Liver (tissue), 9 donors: ENCODE measurements around the gene CCT2. TPM values are rescaled to one million over a fixed set of nuclear protein-coding genes. Genes with fewer than 3 reads are reported as not detected.

ENCODE experiments used
- DNase-seq: peaks from one replicate; pipeline ENCODE4 v3.0.0-alpha.2; 2017; ENCODE audit warnings: low spot score
- H3K27ac ChIP-seq, 2 donors: one replicate each; pipeline ENCODE4 v1.7.0; 2013; ENCODE audit warnings: inconsistent platforms in 2 of 2, low read length in 2 of 2, control low read depth in 1 of 2, low read depth in 1 of 2, mild to moderate bottlenecking in 1 of 2
- H3K27me3 ChIP-seq, 4 donors: one replicate each; pipeline versions ENCODE4 v1.6.1 to v1.7.0; 2013; ENCODE audit warnings: low read length in 3 of 4, inconsistent platforms in 1 of 4, mild to moderate bottlenecking in 1 of 4, moderate library complexity in 1 of 4; ENCODE audit not compliant: control insufficient read depth in 4 of 4, insufficient read depth in 4 of 4
- H3K36me3 ChIP-seq, 4 donors: one replicate each; pipeline versions ENCODE4 v1.6.1 to v1.7.0; 2013; ENCODE audit warnings: low read length in 3 of 4, mild to moderate bottlenecking in 3 of 4, low read depth in 1 of 4, moderate library complexity in 1 of 4; ENCODE audit not compliant: control insufficient read depth in 4 of 4, insufficient read depth in 3 of 4
- H3K4me1 ChIP-seq, 4 donors: one replicate each; pipeline versions ENCODE4 v1.6.1 to v1.7.0; 2013; ENCODE audit warnings: low read length in 3 of 4, mild to moderate bottlenecking in 3 of 4, moderate library complexity in 1 of 4; ENCODE audit not compliant: control insufficient read depth in 4 of 4, insufficient read depth in 4 of 4
- H3K4me3 ChIP-seq, 3 donors: one replicate each; pipeline versions ENCODE4 v1.6.1 to v1.7.0; 2013; ENCODE audit warnings: low read length in 3 of 3, control low read depth in 1 of 3, low read depth in 1 of 3, mild to moderate bottlenecking in 1 of 3
- H3K9ac ChIP-seq, 2 donors: one replicate each; pipeline ENCODE4 v1.7.0; 2013; ENCODE audit warnings: low read length in 2 of 2, mild to moderate bottlenecking in 2 of 2, moderate library complexity in 2 of 2, control low read depth in 1 of 2, low read depth in 1 of 2
- H3K9me3 ChIP-seq, 4 donors: one replicate each; pipeline versions ENCODE4 v1.6.1 to v1.7.0; 2013; ENCODE audit warnings: low read length in 3 of 4; ENCODE audit not compliant: control insufficient read depth in 4 of 4
- EGR1 ChIP-seq, 2 donors: IDR thresholded peaks; 2 replicates each; pipeline ENCODE4 v1.6.1; 2016 to 2018; ENCODE audit warnings: antibody characterized with exemption in 2 of 2, low read depth in 2 of 2
- FOXA1 ChIP-seq: IDR thresholded peaks from 2 replicates; pipeline ENCODE4 v1.6.1; 2016; ENCODE audit warnings: antibody characterized with exemption
- FOXA2 ChIP-seq: IDR thresholded peaks from 2 replicates; pipeline ENCODE4 v1.6.1; 2016; ENCODE audit warnings: antibody characterized with exemption
- GABPA ChIP-seq, 2 donors: IDR thresholded peaks in 1 of 2; conservative IDR thresholded peaks in 1 of 2; 2 replicates each; pipeline ENCODE4 v1.6.1; 2016; ENCODE audit warnings: antibody characterized with exemption in 2 of 2, mild to moderate bottlenecking in 1 of 2, moderate library complexity in 1 of 2
- HNF4A ChIP-seq, 2 donors: conservative IDR thresholded peaks; 2 replicates each; pipeline ENCODE4 v1.6.1; 2016; ENCODE audit warnings: antibody characterized with exemption in 2 of 2, mild to moderate bottlenecking in 2 of 2
- HNF4G ChIP-seq: IDR thresholded peaks from 2 replicates; pipeline ENCODE4 v1.6.1; 2016; ENCODE audit warnings: antibody characterized with exemption
- JUND ChIP-seq, 2 donors: IDR thresholded peaks; 2 replicates each; pipeline ENCODE4 v1.6.1; 2016; ENCODE audit warnings: antibody characterized with exemption in 2 of 2
- NR2F2 ChIP-seq: IDR thresholded peaks from 2 replicates; pipeline ENCODE4 v1.6.1; 2016; ENCODE audit warnings: antibody characterized with exemption
- RAD21 ChIP-seq, 2 donors: IDR thresholded peaks; 2 replicates each; pipeline ENCODE4 v1.6.1; 2016; ENCODE audit warnings: antibody characterized with exemption in 2 of 2, mild to moderate bottlenecking in 2 of 2
- RXRA ChIP-seq, 2 donors: IDR thresholded peaks; 2 replicates each; pipeline ENCODE4 v1.6.1; 2017 to 2018; ENCODE audit warnings: antibody characterized with exemption in 2 of 2, mild to moderate bottlenecking in 1 of 2
- SP1 ChIP-seq: IDR thresholded peaks from 2 replicates; pipeline ENCODE4 v1.6.1; 2018; ENCODE audit warnings: antibody characterized with exemption, mild to moderate bottlenecking
- YY1 ChIP-seq: IDR thresholded peaks from 2 replicates; pipeline ENCODE4 v1.6.1; 2016; ENCODE audit warnings: antibody characterized with exemption, mild to moderate bottlenecking
- WGBS: extraction: QIAGEN DNeasy Blood & Tissue Kit; methylation state at CpG from one replicate; pipeline ENCODE4 v1.1.7; 2013; 5-methylcytosine and 5-hydroxymethylcytosine counted together
- polyA plus RNA-seq, 2 donors: library from polyadenylated mRNA; stranded (reverse) in 1 of 2; unstranded in 1 of 2; fragments of 200-250 nt in 1 of 2; fragments of >200 nt in 1 of 2; fragmentation: Nextera tagmentation in 1 of 2; extraction: Ambion mirVana in 1 of 2; gene quantifications; one replicate each; pipeline versions ENCODE4 v1.2.1 to v1.2.3, GENCODE V29; 2013 to 2015
- total RNA-seq, 2 donors: library from RNA; depleted of rRNA; stranded (reverse); fragments of >200 nt; gene quantifications; one replicate each; pipeline ENCODE4 v1.2.3, GENCODE V29; 2014
- TF ChIP-seq, protein P1 (sequence below): IDR thresholded peaks from 2 replicates; pipeline ENCODE4 v1.6.1; 2016; ENCODE audit warnings: antibody characterized with exemption
- TF ChIP-seq, protein P2 (sequence below): IDR thresholded peaks from 2 replicates; pipeline ENCODE4 v1.6.1; 2016; ENCODE audit warnings: antibody characterized with exemption, mild to moderate bottlenecking
- TF ChIP-seq, protein P3 (sequence below): IDR thresholded peaks from 2 replicates; pipeline ENCODE4 v1.6.1; 2016; ENCODE audit warnings: antibody characterized with exemption
- donor health status: healthy.
- donor health status: healthy.
- donor health status: healthy.
- donor health status: healthy.
- donor health status: healthy.

The CCT2 gene
- total and polyA plus RNA-seq, 4 donors: 43.6 to 145 (median 80.6) TPM

GRCh38 chr12:69623970-69624369 is 38.7 kb downstream of the CCT2 start:
- WGBS: 92% methylated on average over 13 of the region's 13 CpGs
- no peaks in the 10 kb centered on the region for H3K36me3 ChIP-seq
- H3K9ac ChIP-seq: no peak overlapping the region
- DNase-seq: peak; percentile 95
- no peaks in the 10 kb centered on the region for H3K27me3 ChIP-seq
- H3K9me3 ChIP-seq: no peaks in the 10 kb centered on the region
- peaks cover 0 to 2% (median 0%) of the 10 kb centered on the region in 4 donors for H3K4me1 ChIP-seq
- no peak overlapping the region for H3K4me3 ChIP-seq
- no peak for TF ChIP-seq RXRA (IDR thresholded peaks at IDR 0.05)
- no peak for TF ChIP-seq HNF4G
- no peak for TF ChIP-seq FOXA2
- TF ChIP-seq, protein P1, sequence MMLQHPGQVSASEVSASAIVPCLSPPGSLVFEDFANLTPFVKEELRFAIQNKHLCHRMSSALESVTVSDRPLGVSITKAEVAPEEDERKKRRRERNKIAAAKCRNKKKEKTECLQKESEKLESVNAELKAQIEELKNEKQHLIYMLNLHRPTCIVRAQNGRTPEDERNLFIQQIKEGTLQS: no peak
- TF ChIP-seq JUND (IDR thresholded peaks at IDR 0.05): no peak
- no peak for TF ChIP-seq GABPA (IDR thresholded peaks at IDR 0.05 in 1 of 2, conservative IDR thresholded peaks at IDR 0.05 in 1 of 2)
- TF ChIP-seq EGR1 (IDR thresholded peaks at IDR 0.05; ENCODE audit: low read depth in 2 of 2): no peak
- TF ChIP-seq NR2F2: no peak
- TF ChIP-seq SP1: no peak
- TF ChIP-seq YY1: no peak
- TF ChIP-seq FOXA1: no peak
- TF ChIP-seq, protein P2, sequence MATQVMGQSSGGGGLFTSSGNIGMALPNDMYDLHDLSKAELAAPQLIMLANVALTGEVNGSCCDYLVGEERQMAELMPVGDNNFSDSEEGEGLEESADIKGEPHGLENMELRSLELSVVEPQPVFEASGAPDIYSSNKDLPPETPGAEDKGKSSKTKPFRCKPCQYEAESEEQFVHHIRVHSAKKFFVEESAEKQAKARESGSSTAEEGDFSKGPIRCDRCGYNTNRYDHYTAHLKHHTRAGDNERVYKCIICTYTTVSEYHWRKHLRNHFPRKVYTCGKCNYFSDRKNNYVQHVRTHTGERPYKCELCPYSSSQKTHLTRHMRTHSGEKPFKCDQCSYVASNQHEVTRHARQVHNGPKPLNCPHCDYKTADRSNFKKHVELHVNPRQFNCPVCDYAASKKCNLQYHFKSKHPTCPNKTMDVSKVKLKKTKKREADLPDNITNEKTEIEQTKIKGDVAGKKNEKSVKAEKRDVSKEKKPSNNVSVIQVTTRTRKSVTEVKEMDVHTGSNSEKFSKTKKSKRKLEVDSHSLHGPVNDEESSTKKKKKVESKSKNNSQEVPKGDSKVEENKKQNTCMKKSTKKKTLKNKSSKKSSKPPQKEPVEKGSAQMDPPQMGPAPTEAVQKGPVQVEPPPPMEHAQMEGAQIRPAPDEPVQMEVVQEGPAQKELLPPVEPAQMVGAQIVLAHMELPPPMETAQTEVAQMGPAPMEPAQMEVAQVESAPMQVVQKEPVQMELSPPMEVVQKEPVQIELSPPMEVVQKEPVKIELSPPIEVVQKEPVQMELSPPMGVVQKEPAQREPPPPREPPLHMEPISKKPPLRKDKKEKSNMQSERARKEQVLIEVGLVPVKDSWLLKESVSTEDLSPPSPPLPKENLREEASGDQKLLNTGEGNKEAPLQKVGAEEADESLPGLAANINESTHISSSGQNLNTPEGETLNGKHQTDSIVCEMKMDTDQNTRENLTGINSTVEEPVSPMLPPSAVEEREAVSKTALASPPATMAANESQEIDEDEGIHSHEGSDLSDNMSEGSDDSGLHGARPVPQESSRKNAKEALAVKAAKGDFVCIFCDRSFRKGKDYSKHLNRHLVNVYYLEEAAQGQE: no peak
- TF ChIP-seq HNF4A (conservative IDR thresholded peaks at IDR 0.05): no peak
- no peak overlapping the region for H3K27ac ChIP-seq

GRCh38 chr12:69627501-69627900 is 42.2 kb downstream of the CCT2 start:
- DNase-seq: peak; percentile 56
- H3K27ac ChIP-seq: no peak overlapping the region
- no peak overlapping the region for H3K9ac ChIP-seq
- 72% methylated on average over 8 of the region's 8 CpGs for WGBS
- H3K9me3 ChIP-seq: no peaks in the 10 kb centered on the region
- no peak overlapping the region for H3K4me3 ChIP-seq
- TF ChIP-seq, protein P3, sequence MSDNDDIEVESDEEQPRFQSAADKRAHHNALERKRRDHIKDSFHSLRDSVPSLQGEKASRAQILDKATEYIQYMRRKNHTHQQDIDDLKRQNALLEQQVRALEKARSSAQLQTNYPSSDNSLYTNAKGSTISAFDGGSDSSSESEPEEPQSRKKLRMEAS: no peak
- TF ChIP-seq RXRA (IDR thresholded peaks at IDR 0.05): no peak
- H3K4me1 ChIP-seq: no peaks in the 10 kb centered on the region
- no peaks in the 10 kb centered on the region for H3K36me3 ChIP-seq
- H3K27me3 ChIP-seq: no peaks in the 10 kb centered on the region

DNA sequence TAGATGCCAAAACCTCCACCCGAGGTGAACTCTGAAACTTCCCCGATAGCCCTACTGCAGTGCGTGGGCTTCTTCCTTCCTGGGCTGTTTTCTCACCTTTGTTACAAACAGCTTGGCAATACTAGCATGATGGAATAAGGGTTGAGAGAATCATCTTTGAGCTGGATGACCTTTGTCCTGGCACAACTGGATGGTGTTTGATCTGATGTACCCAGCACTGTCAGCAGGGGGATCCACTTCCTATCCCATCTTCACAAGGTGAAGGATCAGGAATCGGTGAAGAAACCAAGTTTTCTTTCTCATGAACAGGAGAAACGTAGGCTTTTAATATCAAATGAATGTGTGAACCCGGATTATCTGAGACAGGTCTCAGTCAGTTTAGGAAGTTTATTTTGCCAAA is 44.9 kb downstream of the CCT2 start:
- Histone ChIP-seq H3K36me3 (no peaks in the 10 kb centered on the region), H3K4me1 (no peaks in the 10 kb centered on the region), H3K27me3 (no peaks in the 10 kb centered on the region), H3K9me3 (no peaks in the 10 kb centered on the region), H3K9ac (no peak overlapping the region), H3K27ac (no peak overlapping the region), H3K4me3 (no peak overlapping the region)
- WGBS: 82% methylated on average over 6 of the region's 6 CpGs
- TF ChIP-seq HNF4G (no peak), HNF4A (conservative IDR thresholded peaks at IDR 0.05) (peak in 1 of 2 donors; percentile 36), RAD21 (IDR thresholded peaks at IDR 0.05) (no peak)
- DNase-seq: no peak
